Measurements from ENCODE around the gene ADAM22.
A peak's percentile ranks its signal among the peaks of the same experiment; 100 is the strongest.
"Not testable (repeated sequence)": the region's sequence is repeated elsewhere in the genome, so short reads cannot be mapped to it uniquely, and the experiment has no call there.

Gene ADAM22

GRCh38 chr7:87933953-87934698 lies at the start of gene ADAM22:
Gene ADAM22, plus strand, starts transcription at chr7:87934251. Its CDS starts 215 bp downstream, at chr7:87934466.
- peak; percentile 68 to 73 for DNase-seq (ENCODE audit: low read depth in 2 of 2)

- DNase-seq (ENCODE audit: low read depth in 2 of 2), result no peak
Measured at GRCh38 chr7:87885018-87885417, 49.0 kb upstream of the ADAM22 start.

GRCh38 chr7:87886875-87887274 lies 47.2 kb upstream of the ADAM22 start:
- no peak for DNase-seq (ENCODE audit: low read depth in 2 of 2)

GRCh38 chr7:87895363-87895762 lies 38.7 kb upstream of the ADAM22 start:
- no peak for DNase-seq (ENCODE audit: low read depth in 2 of 2)

- DNase-seq (ENCODE audit: low read depth in 2 of 2), result no peak
Measured at GRCh38 chr7:87899255-87899654, 34.8 kb upstream of the ADAM22 start.

- not testable (repeated sequence) for DNase-seq (ENCODE audit: low read depth in 2 of 2)
Measured at GRCh38 chr7:87907136-87907906, 26.7 kb upstream of the ADAM22 start.

- DNase-seq (ENCODE audit: low read depth in 2 of 2), result not testable (repeated sequence)
Measured at GRCh38 chr7:87908814-87909213, 25.2 kb upstream of the ADAM22 start.

GRCh38 chr7:87912121-87912520 lies 21.9 kb upstream of the ADAM22 start:
- DNase-seq (ENCODE audit: low read depth in 2 of 2), result no peak

GRCh38 chr7:87918740-87919139 lies 15.3 kb upstream of the ADAM22 start:
- no peak for DNase-seq (ENCODE audit: low read depth in 2 of 2)

GRCh38 chr7:87919875-87920274 lies 14.2 kb upstream of the ADAM22 start:
- DNase-seq (ENCODE audit: low read depth in 2 of 2), result no peak

GRCh38 chr7:87920578-87920977 lies 13.5 kb upstream of the ADAM22 start:
- no peak for DNase-seq (ENCODE audit: low read depth in 2 of 2)

GRCh38 chr7:87922759-87923395 lies 11.2 kb upstream of the ADAM22 start:
- not testable (repeated sequence) for DNase-seq (ENCODE audit: low read depth in 2 of 2)

- no peak for DNase-seq (ENCODE audit: low read depth in 2 of 2)
Measured at GRCh38 chr7:87926581-87927461, 7.2 kb upstream of the ADAM22 start.

GRCh38 chr7:87933605-87933952 lies 472 bp upstream of the ADAM22 start:
- no peak for DNase-seq (ENCODE audit: low read depth in 2 of 2)

- no peak for DNase-seq (ENCODE audit: low read depth in 2 of 2)
Measured at GRCh38 chr7:87934699-87935383, 790 bp downstream of the ADAM22 start.

GRCh38 chr7:87935384-87935706 lies 1.3 kb downstream of the ADAM22 start:
- DNase-seq (ENCODE audit: low read depth in 2 of 2), result no peak

- DNase-seq (ENCODE audit: low read depth in 2 of 2), result no peak
Measured at GRCh38 chr7:87941138-87941537, 7.1 kb downstream of the ADAM22 start.

- DNase-seq (ENCODE audit: low read depth in 2 of 2), result no peak
Measured at GRCh38 chr7:87944547-87944946, 10.5 kb downstream of the ADAM22 start.

GRCh38 chr7:87945926-87946325 lies 11.9 kb downstream of the ADAM22 start:
- DNase-seq (ENCODE audit: low read depth in 2 of 2), result not testable (repeated sequence)

- no peak for DNase-seq (ENCODE audit: low read depth in 2 of 2)
Measured at GRCh38 chr7:87948371-87948770, 14.3 kb downstream of the ADAM22 start.

GRCh38 chr7:87959336-87959735 lies 25.3 kb downstream of the ADAM22 start:
- no peak for DNase-seq (ENCODE audit: low read depth in 2 of 2)
